Brain microvascular endothelial cell (primary cell): ENCODE data around the gene ARL5C.
A peak's percentile ranks its signal among the peaks of the same experiment; 100 is the strongest.

Experiments
- DNase-seq: peaks from one replicate; pipeline ENCODE4 v3.0.0-alpha.2; 2020
- H3K27ac ChIP-seq: fragments of 250-450 bp; sonication (Bioruptor Pico); 2 replicates; pipeline ENCODE4 v1.5.1; 2020; ENCODE audit warnings: mild to moderate bottlenecking, moderate library complexity
- H3K27me3 ChIP-seq: fragments of 250-450 bp; sonication (Bioruptor Pico); replicated peaks from 2 replicates; pipeline ENCODE4 v1.5.1; 2020; ENCODE audit warnings: mild to moderate bottlenecking
- H3K36me3 ChIP-seq: fragments of 250-450 bp; sonication (Bioruptor Pico); replicated peaks from 2 replicates; pipeline ENCODE4 v1.5.1; 2020; ENCODE audit warnings: mild to moderate bottlenecking
- H3K4me3 ChIP-seq: 2 replicates; pipeline ENCODE4 v1.5.1; 2011; ENCODE audit warnings: low read depth, mild to moderate bottlenecking, control low read depth, low read length, moderate library complexity
- CTCF ChIP-seq: IDR thresholded peaks from 2 replicates; pipeline ENCODE4 v1.5.1; 2011; ENCODE audit warnings: low read depth, mild to moderate bottlenecking, moderate library complexity, low read length, control low read depth, inconsistent platforms; ENCODE audit errors: missing control alignments
- in situ Hi-C: cut with HindIII; loops from 2 replicates; pipeline ENCODE4 v1.10.0; 2017; ENCODE audit warnings: low sequenced_read_pairs, low pct_ligation_motif_present

Gene ARL5C

GRCh38 chr17:39200957-39201510, 35.1 kb upstream of the ARL5C start:
- peaks cover 43% of the 10 kb centered on the region for H3K36me3 ChIP-seq
- in situ Hi-C loops = no loop called here
- DNase-seq = no peak

GRCh38 chr17:39200070-39200879, 34.3 kb upstream of the ARL5C start, which contains the start of gene RPL19:
Gene RPL19 (plus strand): TSS chr17:39200283. CDS start chr17:39200345, 62 bp downstream.
- Histone ChIP-seq H3K27me3 (no peaks in the 10 kb centered on the region), H3K36me3 (peaks cover 43% of the 10 kb centered on the region), H3K27ac (peak within 1 kb of the TSS; percentile 100), H3K4me3 (peak within 1 kb of the TSS; percentile 94)
- no peak for TF ChIP-seq CTCF
- no peak for DNase-seq
- in situ Hi-C loops = no loop called here

More at GRCh38 chr17:39200957-39201510, 35.1 kb upstream of the ARL5C start:
- Histone ChIP-seq H3K4me3 (peak overlapping the region; percentile 94), H3K27me3 (no peaks in the 10 kb centered on the region), H3K27ac (peak overlapping the region; percentile 100)
- TF ChIP-seq CTCF = no peak

- H3K27ac ChIP-seq = peak overlapping the region; percentile 100
- peak; percentile 90 for DNase-seq
- in situ Hi-C loops = no loop called here
- no peaks in the 10 kb centered on the region for H3K27me3 ChIP-seq
- peak overlapping the region; percentile 94 for H3K4me3 ChIP-seq
- no peak for TF ChIP-seq CTCF
- H3K36me3 ChIP-seq = peaks cover 38% of the 10 kb centered on the region
Observed at GRCh38 chr17:39199820-39200069, 33.8 kb upstream of the ARL5C start.

GRCh38 chr17:39198186-39198566, 32.2 kb upstream of the ARL5C start:
- TF ChIP-seq CTCF = no peak
- in situ Hi-C loops = no loop called here
- peak overlapping the region; percentile 79 for H3K4me3 ChIP-seq
- H3K27me3 ChIP-seq = no peaks in the 10 kb centered on the region
- H3K36me3 ChIP-seq = peaks cover 31% of the 10 kb centered on the region
- H3K27ac ChIP-seq = no peak overlapping the region
- DNase-seq = no peak

- Histone ChIP-seq H3K27ac (no peak within 1 kb of the TSS), H3K4me3 (peak within 1 kb of the TSS; percentile 79), H3K36me3 (peaks cover 30% of the 10 kb centered on the region), H3K27me3 (no peaks in the 10 kb centered on the region)
- TF ChIP-seq CTCF = no peak
- peak; percentile 52 for DNase-seq
- in situ Hi-C loops = no loop called here
Observed at GRCh38 chr17:39197380-39198185, 31.6 kb upstream of the ARL5C start, which contains the start of gene CACNB1. Gene CACNB1 (minus strand): TSS chr17:39197669. CDS start chr17:39197495, 174 bp downstream.
